GM12878 (cell line): Measurements from ENCODE around the gene CTNNA2. TPM values are rescaled to one million over a fixed set of nuclear protein-coding genes. Genes with fewer than 3 reads are reported as not detected.

Experiments used
- ATAC-seq: fragments of 200-7000 bp; cut with Tn5 transposase; 3 replicates; pipeline ENCODE4 v1.9.1; 2020; ENCODE audit warnings: mild to moderate bottlenecking, moderate library complexity
- BruUV-seq: library from RNA; stranded (reverse); fragments of 400-500 nt; replicated peaks from 2 replicates; lab custom pipeline; 2021; lab: Mats Ljungman, UMichigan
- CTCF ChIA-PET: fragments of 300-600 bp; sonication (Branson Sonifier 250); formaldehyde crosslinking; extraction: SDS; loops from one replicate; lab custom pipeline; 2021; ENCODE audit warnings: inconsistent platforms; lab: Yijun Ruan, JAX
- POLR2A ChIA-PET: fragments of 350-600 bp; formaldehyde crosslinking; extraction: SDS; loops from one replicate; lab custom pipeline; 2021; ENCODE audit warnings: inconsistent platforms; lab: Charles Lee
- RAD21 ChIA-PET: fragments of 300-600 bp; sonication (Branson Sonifier 250); formaldehyde crosslinking; loops from one replicate; lab custom pipeline; 2023; ENCODE audit warnings: antibody characterized with exemption; ENCODE audit not compliant: unreplicated experiment; lab: Charles Lee
- SMC1A ChIA-PET: fragments of 300-600 bp; sonication (Branson Sonifier 250); formaldehyde crosslinking; loops from one replicate; lab custom pipeline; 2023; ENCODE audit not compliant: unreplicated experiment, uncharacterized antibody; lab: Charles Lee
- DNase-seq: peaks from one replicate; pipeline ENCODE4 v3.0.0-alpha.2; 2011; ENCODE audit warnings: low read depth, low spot score
- FAIRE-seq: peaks from 3 replicates; lab custom pipeline; 2011; peaks lifted over from hg19 to GRCh38; lab: Jason Lieb, UNC
- H2AFZ ChIP-seq: 2 replicates; pipeline ENCODE4 v1.6.0; 2011; ENCODE audit warnings: low read depth, low read length, control low read depth; ENCODE audit not compliant: control insufficient read depth
- H3K27ac ChIP-seq: 2 replicates; pipeline ENCODE4 v1.5.1; 2011; ENCODE audit warnings: control low read depth; ENCODE audit not compliant: control insufficient read depth, insufficient read depth
- H3K27me3 ChIP-seq, 2 experiments: replicated peaks in 1 of 2; 2 replicates each; pipeline versions ENCODE4 v1.6.0 to v1.6.1; 2011; ENCODE audit warnings: low read length in 1 of 2; ENCODE audit not compliant: control insufficient read depth in 2 of 2, insufficient read depth in 2 of 2
- H3K36me3 ChIP-seq, 2 experiments: 2 replicates each; pipeline ENCODE4 v1.5.1; 2011; ENCODE audit warnings: low read length in 1 of 2; ENCODE audit not compliant: control insufficient read depth in 2 of 2, insufficient read depth in 2 of 2
- H3K4me1 ChIP-seq: 2 replicates; pipeline ENCODE4 v1.6.1; 2011; ENCODE audit warnings: mild to moderate bottlenecking, low read length, moderate library complexity, mixed read lengths; ENCODE audit not compliant: control insufficient read depth, insufficient read depth
- H3K4me2 ChIP-seq: 2 replicates; pipeline ENCODE4 v1.6.0; 2011; ENCODE audit warnings: control low read depth; ENCODE audit not compliant: control insufficient read depth, insufficient read depth
- H3K4me3 ChIP-seq: fragments of 200-600 bp; sonication (generic); 2 replicates; pipeline ENCODE4 v1.5.1; 2016
- H3K79me2 ChIP-seq: 2 replicates; pipeline ENCODE4 v1.6.0; 2011; ENCODE audit warnings: low read length; ENCODE audit not compliant: control insufficient read depth, insufficient read depth
- H3K9ac ChIP-seq: 2 replicates; pipeline ENCODE4 v1.8.0; 2011; ENCODE audit warnings: low read length, control low read depth, mixed read lengths; ENCODE audit not compliant: control insufficient read depth, insufficient read depth
- H3K9me3 ChIP-seq: replicated peaks from 3 replicates; pipeline ENCODE4 v1.5.1; 2011; ENCODE audit warnings: mild to moderate bottlenecking, low read length; ENCODE audit not compliant: control insufficient read depth, insufficient read depth
- H4K20me1 ChIP-seq: 2 replicates; pipeline ENCODE4 v1.6.0; 2011; ENCODE audit not compliant: control insufficient read depth, insufficient read depth
- ATF7 ChIP-seq: fragments of 450-650 bp; IDR thresholded peaks from 2 replicates; pipeline ENCODE4 v1.6.1; 2016; ENCODE audit warnings: low read depth, mild to moderate bottlenecking
- BRCA1 ChIP-seq: IDR thresholded peaks from 2 replicates; pipeline ENCODE4 v1.6.1; 2011; ENCODE audit warnings: low read depth, low read length, improper control_type of control experiment
- JUND ChIP-seq: IDR thresholded peaks from 2 replicates; pipeline ENCODE4 v1.6.1; 2012; ENCODE audit warnings: low read depth, mild to moderate bottlenecking, low read length, improper control_type of control experiment, moderate library complexity
- STAT1 ChIP-seq: fragments of 450-650 bp; conservative IDR thresholded peaks from 2 replicates; pipeline ENCODE4 v1.6.1; 2014; ENCODE audit warnings: antibody characterized with exemption, mild to moderate bottlenecking
- TARDBP ChIP-seq: IDR thresholded peaks from 2 replicates; pipeline ENCODE4 v1.6.1; 2016; ENCODE audit warnings: borderline replicate concordance
- TCF7 ChIP-seq: IDR thresholded peaks from 2 replicates; pipeline ENCODE4 v1.6.1; 2014; ENCODE audit warnings: antibody characterized with exemption, borderline replicate concordance
- ZNF622 ChIP-seq: fragments of 450-650 bp; IDR thresholded peaks from 2 replicates; pipeline ENCODE4 v1.6.1; 2017; ENCODE audit warnings: mild to moderate bottlenecking, inconsistent platforms
- WGBS: methylation state at CpG from one replicate; pipeline ENCODE4 v1.1.6; 2016; ENCODE audit warnings: low lambda C conversion rate; ENCODE audit not compliant: insufficient replicate concordance, insufficient coverage; ENCODE audit errors: missing lambda C conversion rate; 5-methylcytosine and 5-hydroxymethylcytosine counted together
- in situ Hi-C: fragments of 300-500 bp; cut with MboI; formaldehyde crosslinking; loops from 9 replicates; pipeline ENCODE4 v1.14.3; 2018; ENCODE audit warnings: mixed read lengths
- intact Hi-C: fragments of 100-400 bp; cut with micrococcal nuclease; formaldehyde crosslinking; loops from one replicate; pipeline ENCODE4 v1.14.2; 2022; ENCODE audit not compliant: unreplicated experiment
- polyA plus RNA-seq, 11 experiments: library from polyadenylated mRNA; depleted of rRNA in 4 of 11; unstranded in 6 of 11; stranded (reverse) in 5 of 11; fragments of >200 nt; fragmentation: Nextera tagmentation in 4 of 11; fragmentation: Illumina TruSeq in 1 of 11; extraction: Ambion mirVana in 4 of 11; extraction: Trizol in 1 of 11; gene quantifications; 1 replicate in 1 of 11; 2 replicates in 10 of 11; pipeline versions ENCODE4 v1.2.1 to v1.2.3, GENCODE V29; 2011 to 2016; ENCODE audit warnings: inconsistent platforms in 2 of 11, missing spikeins in 2 of 11, low read depth in 1 of 11
- total RNA-seq, 4 experiments: library from RNA; depleted of rRNA in 3 of 4; stranded (reverse); fragments of >200 nt in 3 of 4; fragmentation: Illumina TruSeq in 1 of 4; extraction: Trizol in 1 of 4; gene quantifications; 2 replicates each; pipeline versions ENCODE4 v1.2.1 to v1.2.3, GENCODE V29; 2013 to 2021
- TF ChIP-seq, protein P1 (sequence below): fragments of 450-650 bp; IDR thresholded peaks from 2 replicates; pipeline ENCODE4 v1.6.1; 2017; ENCODE audit warnings: borderline replicate concordance

CTNNA2 gene
- total and polyA plus RNA-seq, 10 of the 15 experiments (the other 5 are each of a cell fraction or from before 2014, with no cell fraction given), result 2.4 to 36.2 (median 6.6) TPM

DNA sequence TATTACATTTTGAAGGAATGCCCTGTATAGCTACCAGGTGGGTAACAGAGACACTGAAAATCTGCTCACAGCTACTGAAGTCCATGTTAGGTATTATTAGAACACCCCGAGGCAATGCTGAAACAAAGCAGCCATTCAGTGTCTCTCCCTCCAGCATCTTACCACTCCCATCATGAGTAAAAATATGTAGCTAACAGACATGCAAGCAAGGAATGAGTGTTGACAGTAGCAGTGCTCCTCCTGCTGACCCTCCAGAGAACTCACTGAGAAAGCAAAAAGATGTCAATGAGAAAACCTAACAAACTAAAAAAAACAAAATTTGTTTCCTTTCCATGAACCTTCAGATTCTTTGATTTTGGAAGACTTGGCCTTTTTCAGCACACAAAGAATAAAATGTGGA, 397.8 kb downstream of the CTNNA2 start (continued):
- TF ChIP-seq TCF7, result no peak

DNA sequence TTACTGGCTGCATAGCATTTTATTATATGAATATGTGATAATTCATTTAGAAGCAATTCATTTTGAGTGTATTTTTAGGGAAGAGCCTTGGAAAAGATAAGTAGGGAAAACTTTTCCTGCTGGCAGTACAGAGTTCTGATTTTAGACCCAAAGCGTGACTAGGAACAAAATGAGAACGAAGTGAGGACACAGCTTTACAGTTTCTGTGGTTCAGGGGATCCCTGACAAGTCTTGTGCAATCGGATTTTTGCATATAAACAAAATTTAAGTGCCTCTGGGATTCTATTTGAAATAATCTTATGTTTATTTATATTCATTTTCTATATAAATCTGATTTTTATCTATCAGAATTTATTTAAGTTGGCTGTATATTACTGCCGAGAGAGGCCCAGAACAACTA, 402.6 kb downstream of the CTNNA2 start:
- in situ Hi-C loops (no loop called here), intact Hi-C loops (no loop called here)
- Histone ChIP-seq H3K27ac (no peak overlapping the region), H4K20me1 (no peaks in the 10 kb centered on the region), H3K9me3 (no peaks in the 10 kb centered on the region), H3K36me3 (no peaks in the 10 kb centered on the region), H3K79me2 (no peaks in the 10 kb centered on the region), H2AFZ (no peak overlapping the region), H3K4me2 (no peak overlapping the region), H3K9ac (no peak overlapping the region), H3K4me1 (no peaks in the 10 kb centered on the region), H3K4me3 (no peak overlapping the region), H3K27me3 (no peaks in the 10 kb centered on the region)
- ChIA-PET RAD21 (no interaction called here), SMC1A (no interaction called here), POLR2A (no interaction called here), CTCF (no interaction called here)
- ATAC-seq, result no peak
- no peak for DNase-seq
- WGBS, result 56% methylated on average over 4 of the region's 4 CpGs
- BruUV-seq, result no TSS peak
- no peak for FAIRE-seq
- no peak for TF ChIP-seq BRCA1
- no peak for TF ChIP-seq JUND
- TF ChIP-seq, protein P1, sequence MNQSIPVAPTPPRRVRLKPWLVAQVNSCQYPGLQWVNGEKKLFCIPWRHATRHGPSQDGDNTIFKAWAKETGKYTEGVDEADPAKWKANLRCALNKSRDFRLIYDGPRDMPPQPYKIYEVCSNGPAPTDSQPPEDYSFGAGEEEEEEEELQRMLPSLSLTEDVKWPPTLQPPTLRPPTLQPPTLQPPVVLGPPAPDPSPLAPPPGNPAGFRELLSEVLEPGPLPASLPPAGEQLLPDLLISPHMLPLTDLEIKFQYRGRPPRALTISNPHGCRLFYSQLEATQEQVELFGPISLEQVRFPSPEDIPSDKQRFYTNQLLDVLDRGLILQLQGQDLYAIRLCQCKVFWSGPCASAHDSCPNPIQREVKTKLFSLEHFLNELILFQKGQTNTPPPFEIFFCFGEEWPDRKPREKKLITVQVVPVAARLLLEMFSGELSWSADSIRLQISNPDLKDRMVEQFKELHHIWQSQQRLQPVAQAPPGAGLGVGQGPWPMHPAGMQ, result no peak

DNA sequence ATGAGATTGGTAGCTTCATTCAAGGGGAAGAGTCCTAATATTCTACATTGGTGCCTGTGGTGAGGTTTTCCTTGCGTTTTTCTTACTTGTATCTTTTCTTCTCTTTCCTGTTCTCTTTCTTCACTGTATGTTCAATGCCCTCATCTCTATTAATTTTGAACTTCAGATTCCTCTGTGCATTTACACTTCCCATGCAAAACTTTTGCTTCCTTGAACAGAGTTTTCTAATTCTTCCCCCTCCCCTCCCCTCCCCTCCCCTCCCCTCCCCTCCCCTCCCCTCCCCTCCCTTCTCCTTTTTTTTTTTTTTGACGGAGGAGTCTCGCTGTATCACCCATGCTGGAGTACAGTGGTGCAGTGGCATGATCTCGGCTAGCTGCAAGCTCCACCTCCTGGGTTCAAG, 403.4 kb downstream of the CTNNA2 start:
- BruUV-seq, result no TSS peak
- POLR2A ChIA-PET, result no interaction called here

More for the DNA sequence above, 403.4 kb downstream of the CTNNA2 start:
- no peaks in the 10 kb centered on the region for H3K4me1 ChIP-seq
- DNase-seq (no peak), FAIRE-seq (no peak), ATAC-seq (no peak)
- TF ChIP-seq STAT1 (no peak), TARDBP (no peak), ZNF622 (no peak), ATF7 (no peak)
- ChIA-PET RAD21 (no interaction called here), CTCF (no interaction called here), SMC1A (no interaction called here)
- no peaks in the 10 kb centered on the region for H3K79me2 ChIP-seq
- H3K36me3 ChIP-seq, result no peaks in the 10 kb centered on the region
- no peaks in the 10 kb centered on the region for H4K20me1 ChIP-seq
- H3K27me3 ChIP-seq, result no peaks in the 10 kb centered on the region
- in situ Hi-C loops, result no loop called here
- no peak overlapping the region for H3K4me3 ChIP-seq
- H3K4me2 ChIP-seq, result no peak overlapping the region
- no peak overlapping the region for H3K9ac ChIP-seq
- intact Hi-C loops, result no loop called here
- no peak overlapping the region for H2AFZ ChIP-seq
- H3K27ac ChIP-seq, result no peak overlapping the region
- no peaks in the 10 kb centered on the region for H3K9me3 ChIP-seq
- 50% methylated on average over 2 of the region's 4 CpGs for WGBS
